NCI-H2029 (cell line): ENCODE results near the gene ROM1.
"Not testable (repeated sequence)": the region's sequence is repeated elsewhere in the genome, so short reads cannot be mapped to it uniquely, and the experiment has no call there.

ENCODE experiments used
- DNase-seq: peaks from one replicate; lab custom pipeline; 2025; lab: John Stamatoyannopoulos, UW

The ROM1 gene

GRCh38 chr11:62649486-62649885, 36.4 kb downstream of the ROM1 start:
- DNase-seq = no peak

- not testable (repeated sequence) for DNase-seq
Measured at GRCh38 chr11:62650283-62650682, 37.2 kb downstream of the ROM1 start.

- no peak for DNase-seq
Measured at GRCh38 chr11:62652161-62653006, 39.3 kb downstream of the ROM1 start.

GRCh38 chr11:62654297-62654696, 41.2 kb downstream of the ROM1 start:
- no peak for DNase-seq

GRCh38 chr11:62656796-62657429, 43.9 kb downstream of the ROM1 start:
- DNase-seq = no peak

GRCh38 chr11:62664405-62665074, 51.5 kb downstream of the ROM1 start:
- peak; percentile 66 for DNase-seq
